PC-3 (cell line): ENCODE data around the gene TKT.

Experiments
- EZH2phosphoT487 ChIP-seq: fragments of 300-600 bp; sonication (generic); IDR thresholded peaks from 2 replicates; pipeline ENCODE4 v1.6.1; 2018; ENCODE audit warnings: mild to moderate bottlenecking, antibody characterized with exemption, low read length, borderline replicate concordance
- TF ChIP-seq, protein P1 (sequence below): fragments of 300-600 bp; sonication (generic); conservative IDR thresholded peaks from 2 replicates; pipeline ENCODE4 v1.5.1; 2017; ENCODE audit warnings: antibody characterized with exemption, low read depth, mild to moderate bottlenecking, low read length

DNA sequence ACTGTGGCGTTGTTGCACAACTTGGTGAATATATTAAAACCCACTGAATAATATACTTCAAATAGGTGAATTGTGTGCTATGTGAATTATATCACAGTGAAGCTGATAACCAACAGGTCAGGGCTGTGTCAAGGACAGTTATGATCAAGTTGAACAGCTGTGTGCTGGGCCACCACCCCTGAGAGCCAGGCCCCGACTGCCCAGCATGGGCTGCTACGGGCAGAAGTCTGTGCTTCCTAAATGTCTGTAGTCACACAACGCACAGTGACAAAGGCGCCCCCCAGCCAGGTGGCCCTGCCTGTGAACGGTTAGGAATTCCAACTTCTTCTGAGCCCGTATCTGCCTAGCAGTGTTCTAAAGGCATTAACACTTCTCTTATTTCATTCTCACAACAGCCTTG, 32.8 kb downstream of the TKT start:
- TF ChIP-seq, protein P1, sequence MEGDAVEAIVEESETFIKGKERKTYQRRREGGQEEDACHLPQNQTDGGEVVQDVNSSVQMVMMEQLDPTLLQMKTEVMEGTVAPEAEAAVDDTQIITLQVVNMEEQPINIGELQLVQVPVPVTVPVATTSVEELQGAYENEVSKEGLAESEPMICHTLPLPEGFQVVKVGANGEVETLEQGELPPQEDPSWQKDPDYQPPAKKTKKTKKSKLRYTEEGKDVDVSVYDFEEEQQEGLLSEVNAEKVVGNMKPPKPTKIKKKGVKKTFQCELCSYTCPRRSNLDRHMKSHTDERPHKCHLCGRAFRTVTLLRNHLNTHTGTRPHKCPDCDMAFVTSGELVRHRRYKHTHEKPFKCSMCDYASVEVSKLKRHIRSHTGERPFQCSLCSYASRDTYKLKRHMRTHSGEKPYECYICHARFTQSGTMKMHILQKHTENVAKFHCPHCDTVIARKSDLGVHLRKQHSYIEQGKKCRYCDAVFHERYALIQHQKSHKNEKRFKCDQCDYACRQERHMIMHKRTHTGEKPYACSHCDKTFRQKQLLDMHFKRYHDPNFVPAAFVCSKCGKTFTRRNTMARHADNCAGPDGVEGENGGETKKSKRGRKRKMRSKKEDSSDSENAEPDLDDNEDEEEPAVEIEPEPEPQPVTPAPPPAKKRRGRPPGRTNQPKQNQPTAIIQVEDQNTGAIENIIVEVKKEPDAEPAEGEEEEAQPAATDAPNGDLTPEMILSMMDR = no peak
- TF ChIP-seq EZH2phosphoT487 = no peak
